Prostate gland (tissue), 2 donors: ENCODE results near the gene MYBPC2. TPM values are rescaled to one million over a fixed set of nuclear protein-coding genes. Genes with fewer than 3 reads are reported as not detected.

Experiments
- DNase-seq: peaks from one replicate; pipeline ENCODE4 v3.0.0-alpha.2; 2019; ENCODE audit warnings: low spot score
- H3K27ac ChIP-seq, 2 donors: fragments of 200-600 bp; sonication (generic); 2 replicates each; pipeline ENCODE4 v1.5.1; 2017 to 2019
- H3K27me3 ChIP-seq: fragments of 200-600 bp; sonication (generic); replicated peaks from 2 replicates; pipeline ENCODE4 v1.5.1; 2019; ENCODE audit not compliant: insufficient read depth
- H3K36me3 ChIP-seq, 2 donors: fragments of 200-600 bp; sonication (generic); 1 replicate in 1 of 2; 2 replicates in 1 of 2; pipeline versions ENCODE4 v1.5.1 to v1.8.1; 2017 to 2019
- H3K4me1 ChIP-seq: fragments of 200-600 bp; sonication (generic); replicated peaks from 2 replicates; pipeline ENCODE4 v1.5.1; 2019
- H3K4me3 ChIP-seq, 2 donors: fragments of 200-600 bp; sonication (generic); 2 replicates each; pipeline ENCODE4 v1.5.1; 2017 to 2019
- H3K9me3 ChIP-seq: fragments of 200-600 bp; sonication (generic); 2 replicates; pipeline ENCODE4 v1.5.1; 2017
- CTCF ChIP-seq, 4 experiments: fragments of 200-600 bp in 2 of 4; fragments of 450-650 bp in 2 of 4; sonication (generic) in 2 of 4; IDR thresholded peaks; 1 replicate in 3 of 4; 2 replicates in 1 of 4; pipeline ENCODE4 v1.5.1; 2016 to 2019; ENCODE audit warnings: antibody characterized with exemption in 4 of 4, mild to moderate bottlenecking in 2 of 4, moderate library complexity in 2 of 4
- POLR2A ChIP-seq: fragments of 450-650 bp; IDR thresholded peaks from one replicate; pipeline ENCODE4 v1.6.1; 2016; ENCODE audit warnings: antibody characterized with exemption, mild to moderate bottlenecking
- POLR2AphosphoS5 ChIP-seq: sonication (generic); formaldehyde crosslinking; IDR thresholded peaks from one replicate; pipeline ENCODE4 v1.6.1; 2017; ENCODE audit warnings: antibody characterized with exemption
- WGBS: methylation state at CpG from one replicate; pipeline ENCODE4 v1.1.5; 2018; 5-methylcytosine and 5-hydroxymethylcytosine counted together
- intact Hi-C: fragments of 100-400 bp; cut with DNase I; formaldehyde crosslinking; loops from one replicate; pipeline ENCODE4 v1.14.2; 2022
- total RNA-seq, 2 donors: library from RNA; depleted of rRNA; stranded (reverse); fragments of >200 nt; gene quantifications; one replicate each; pipeline ENCODE4 v1.1.0, GENCODE V29; 2016

The MYBPC2 gene
- total RNA-seq, 2 donors from 2014 or later, result 0.09 to 0.34 TPM

GRCh38 chr19:50493171-50493570 lies 60.5 kb downstream of the MYBPC2 start:
- H3K4me1 ChIP-seq, result no peaks in the 10 kb centered on the region
- 65% methylated on average over 8 of the region's 8 CpGs for WGBS
- TF ChIP-seq POLR2A (no peak), POLR2AphosphoS5 (no peak), CTCF (IDR thresholded peaks at IDR 0.05) (no peak)
- no peak for DNase-seq
- no peak overlapping the region for H3K27ac ChIP-seq
- intact Hi-C loops, result no loop called here
- H3K9me3 ChIP-seq, result no peaks in the 10 kb centered on the region
- H3K4me3 ChIP-seq, result no peak overlapping the region
- H3K27me3 ChIP-seq, result no peaks in the 10 kb centered on the region
- no peaks in the 10 kb centered on the region for H3K36me3 ChIP-seq

- Histone ChIP-seq H3K27me3 (no peaks in the 10 kb centered on the region), H3K36me3 (no peaks in the 10 kb centered on the region), H3K9me3 (no peaks in the 10 kb centered on the region), H3K4me3 (no peak overlapping the region), H3K27ac (no peak overlapping the region), H3K4me1 (no peaks in the 10 kb centered on the region)
- intact Hi-C loops, result no loop called here
- TF ChIP-seq POLR2AphosphoS5, result no peak
- TF ChIP-seq CTCF (IDR thresholded peaks at IDR 0.05), result no peak
- no peak for TF ChIP-seq POLR2A
- 59% methylated on average over 7 of the region's 7 CpGs for WGBS
- no peak for DNase-seq
Measured at GRCh38 chr19:50494186-50495019, 61.7 kb downstream of the MYBPC2 start.

GRCh38 chr19:50495020-50495531 lies 62.4 kb downstream of the MYBPC2 start:
- intact Hi-C loops, result no loop called here
- no peak for TF ChIP-seq POLR2AphosphoS5
- DNase-seq, result no peak
- H3K27ac ChIP-seq, result no peak overlapping the region
- H3K27me3 ChIP-seq, result no peaks in the 10 kb centered on the region
- no peaks in the 10 kb centered on the region for H3K4me1 ChIP-seq
- no peak overlapping the region for H3K4me3 ChIP-seq
- 87% methylated on average over 5 of the region's 5 CpGs for WGBS
- H3K9me3 ChIP-seq, result no peaks in the 10 kb centered on the region
- H3K36me3 ChIP-seq, result no peaks in the 10 kb centered on the region

GRCh38 chr19:50496189-50497021 lies 63.7 kb downstream of the MYBPC2 start:
- no peaks in the 10 kb centered on the region for H3K36me3 ChIP-seq
- no peaks in the 10 kb centered on the region for H3K4me1 ChIP-seq
- no peak overlapping the region for H3K27ac ChIP-seq
- 66% methylated on average over 30 of the region's 30 CpGs for WGBS
- H3K4me3 ChIP-seq, result no peak overlapping the region
- no peaks in the 10 kb centered on the region for H3K27me3 ChIP-seq
- TF ChIP-seq POLR2A (no peak), POLR2AphosphoS5 (no peak), CTCF (IDR thresholded peaks at IDR 0.05) (no peak)
- H3K9me3 ChIP-seq, result no peaks in the 10 kb centered on the region
- intact Hi-C loops, result no loop called here
- DNase-seq, result no peak

GRCh38 chr19:50497022-50497405 lies 64.3 kb downstream of the MYBPC2 start:
- H3K4me3 ChIP-seq, result no peak overlapping the region
- no peaks in the 10 kb centered on the region for H3K4me1 ChIP-seq
- TF ChIP-seq CTCF (IDR thresholded peaks at IDR 0.05) (no peak), POLR2A (no peak), POLR2AphosphoS5 (no peak)
- intact Hi-C loops, result no loop called here
- no peak for DNase-seq
- no peaks in the 10 kb centered on the region for H3K9me3 ChIP-seq
- H3K27ac ChIP-seq, result no peak overlapping the region
- 73% methylated on average over 8 of the region's 8 CpGs for WGBS
- H3K36me3 ChIP-seq, result no peaks in the 10 kb centered on the region
- no peaks in the 10 kb centered on the region for H3K27me3 ChIP-seq
